ENCODE results near the gene ARPC4.

- TF ChIP-seq, protein P1, sequence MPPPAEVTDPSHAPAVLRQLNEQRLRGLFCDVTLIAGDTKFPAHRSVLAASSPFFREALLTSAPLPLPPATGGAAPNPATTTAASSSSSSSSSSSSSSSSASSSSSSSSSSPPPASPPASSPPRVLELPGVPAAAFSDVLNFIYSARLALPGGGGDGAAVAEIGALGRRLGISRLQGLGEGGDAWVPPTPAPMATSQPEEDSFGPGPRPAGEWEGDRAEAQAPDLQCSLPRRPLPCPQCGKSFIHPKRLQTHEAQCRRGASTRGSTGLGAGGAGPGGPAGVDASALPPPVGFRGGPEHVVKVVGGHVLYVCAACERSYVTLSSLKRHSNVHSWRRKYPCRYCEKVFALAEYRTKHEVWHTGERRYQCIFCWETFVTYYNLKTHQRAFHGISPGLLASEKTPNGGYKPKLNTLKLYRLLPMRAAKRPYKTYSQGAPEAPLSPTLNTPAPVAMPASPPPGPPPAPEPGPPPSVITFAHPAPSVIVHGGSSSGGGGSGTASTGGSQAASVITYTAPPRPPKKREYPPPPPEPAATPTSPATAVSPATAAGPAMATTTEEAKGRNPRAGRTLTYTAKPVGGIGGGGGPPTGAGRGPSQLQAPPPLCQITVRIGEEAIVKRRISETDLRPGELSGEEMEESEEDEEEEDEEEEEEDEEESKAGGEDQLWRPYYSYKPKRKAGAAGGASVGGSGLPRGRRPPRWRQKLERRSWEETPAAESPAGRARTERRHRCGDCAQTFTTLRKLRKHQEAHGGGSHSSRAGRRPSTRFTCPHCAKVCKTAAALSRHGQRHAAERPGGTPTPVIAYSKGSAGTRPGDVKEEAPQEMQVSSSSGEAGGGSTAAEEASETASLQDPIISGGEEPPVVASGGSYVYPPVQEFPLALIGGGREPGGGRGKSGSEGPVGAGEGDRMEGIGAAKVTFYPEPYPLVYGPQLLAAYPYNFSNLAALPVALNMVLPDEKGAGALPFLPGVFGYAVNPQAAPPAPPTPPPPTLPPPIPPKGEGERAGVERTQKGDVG (CRISPR knock-in tag; IDR thresholded peaks at IDR 0.05), result no peak
- TF ChIP-seq, protein P2, sequence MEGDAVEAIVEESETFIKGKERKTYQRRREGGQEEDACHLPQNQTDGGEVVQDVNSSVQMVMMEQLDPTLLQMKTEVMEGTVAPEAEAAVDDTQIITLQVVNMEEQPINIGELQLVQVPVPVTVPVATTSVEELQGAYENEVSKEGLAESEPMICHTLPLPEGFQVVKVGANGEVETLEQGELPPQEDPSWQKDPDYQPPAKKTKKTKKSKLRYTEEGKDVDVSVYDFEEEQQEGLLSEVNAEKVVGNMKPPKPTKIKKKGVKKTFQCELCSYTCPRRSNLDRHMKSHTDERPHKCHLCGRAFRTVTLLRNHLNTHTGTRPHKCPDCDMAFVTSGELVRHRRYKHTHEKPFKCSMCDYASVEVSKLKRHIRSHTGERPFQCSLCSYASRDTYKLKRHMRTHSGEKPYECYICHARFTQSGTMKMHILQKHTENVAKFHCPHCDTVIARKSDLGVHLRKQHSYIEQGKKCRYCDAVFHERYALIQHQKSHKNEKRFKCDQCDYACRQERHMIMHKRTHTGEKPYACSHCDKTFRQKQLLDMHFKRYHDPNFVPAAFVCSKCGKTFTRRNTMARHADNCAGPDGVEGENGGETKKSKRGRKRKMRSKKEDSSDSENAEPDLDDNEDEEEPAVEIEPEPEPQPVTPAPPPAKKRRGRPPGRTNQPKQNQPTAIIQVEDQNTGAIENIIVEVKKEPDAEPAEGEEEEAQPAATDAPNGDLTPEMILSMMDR (IDR thresholded peaks at IDR 0.05 in 2 of 3, conservative IDR thresholded peaks at IDR 0.05 in 1 of 3; ENCODE audit: control insufficient read depth in 2 of 3, extremely low read depth in 1 of 3, insufficient read depth in 1 of 3, low read depth in 3 of 3, low read length in 3 of 3), result no peak
- TF ChIP-seq BMI1 (IDR thresholded peaks at IDR 0.05; ENCODE audit: borderline replicate concordance) (no peak), JUND (IDR thresholded peaks at IDR 0.05; ENCODE audit: low read depth, low read length) (no peak), EP300 (IDR thresholded peaks at IDR 0.05; ENCODE audit: borderline replicate concordance in 1 of 2, control insufficient read depth in 1 of 2, low read depth in 2 of 2, low read length in 2 of 2) (no peak), USF1 (IDR thresholded peaks at IDR 0.05; ENCODE audit: borderline replicate concordance, extremely low read length, insufficient read depth, low read depth, low read length) (no peak), GABPA (IDR thresholded peaks at IDR 0.05; ENCODE audit: low read depth) (no peak), NR2C2 (IDR thresholded peaks at IDR 0.05; ENCODE audit: borderline replicate concordance, control insufficient read depth, insufficient read length, low read depth) (no peak), CHD2 (IDR thresholded peaks at IDR 0.05; ENCODE audit: borderline replicate concordance, low read depth, low read length) (no peak), KDM1A (IDR thresholded peaks at IDR 0.05; ENCODE audit: borderline replicate concordance) (no peak), SP1 (IDR thresholded peaks at IDR 0.05; ENCODE audit: low read depth, low read length) (no peak), STAT3 (IDR thresholded peaks at IDR 0.05; ENCODE audit: low read depth, low read length) (no peak), SMARCA5 (IDR thresholded peaks at IDR 0.05) (no peak), TAF1 (IDR thresholded peaks at IDR 0.05; ENCODE audit: borderline replicate concordance, low read depth, low read length) (no peak)
Measured at GRCh38 chr3:9855594-9855993, 62.7 kb downstream of the ARPC4 start.
